A673 (cell line): ENCODE results near the gene CHN1.

Experiments
- EZH2 ChIP-seq: fragments of 200-600 bp; sonication (generic); IDR thresholded peaks from 2 replicates; pipeline ENCODE4 v1.6.1; 2017; ENCODE audit warnings: borderline replicate concordance, low read depth, mild to moderate bottlenecking, mixed read lengths, antibody characterized with exemption, low read length; ENCODE audit not compliant: poor library complexity, severe bottlenecking
- TF ChIP-seq, protein P1 (sequence below): fragments of 300-800, 200-600 bp; sonication (generic); conservative IDR thresholded peaks from 2 replicates; pipeline ENCODE4 v1.5.1; 2017; ENCODE audit warnings: low read depth, mild to moderate bottlenecking, antibody characterized with exemption, low read length, moderate library complexity, mixed read lengths

DNA sequence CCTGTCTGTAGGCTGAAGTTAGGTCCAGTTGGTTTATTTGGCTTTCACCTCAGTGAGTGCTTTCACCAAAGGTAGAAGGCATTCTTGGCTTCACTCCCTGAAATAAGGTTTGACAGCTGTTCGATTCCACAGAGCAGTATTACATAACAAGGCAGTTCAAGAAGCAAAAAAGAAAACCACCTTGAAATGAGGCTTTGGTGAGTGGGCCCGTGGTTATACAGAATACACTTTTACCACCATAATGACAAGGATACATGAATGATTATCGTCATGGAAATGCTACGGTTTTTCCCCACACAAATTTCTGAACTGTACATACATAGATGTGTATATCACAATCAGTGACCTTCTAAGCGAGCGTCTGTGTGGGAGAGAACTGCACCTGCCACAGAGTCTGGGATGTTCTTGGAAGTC, 160.9 kb downstream of the CHN1 start:
- TF ChIP-seq EZH2: no peak
- TF ChIP-seq, protein P1, sequence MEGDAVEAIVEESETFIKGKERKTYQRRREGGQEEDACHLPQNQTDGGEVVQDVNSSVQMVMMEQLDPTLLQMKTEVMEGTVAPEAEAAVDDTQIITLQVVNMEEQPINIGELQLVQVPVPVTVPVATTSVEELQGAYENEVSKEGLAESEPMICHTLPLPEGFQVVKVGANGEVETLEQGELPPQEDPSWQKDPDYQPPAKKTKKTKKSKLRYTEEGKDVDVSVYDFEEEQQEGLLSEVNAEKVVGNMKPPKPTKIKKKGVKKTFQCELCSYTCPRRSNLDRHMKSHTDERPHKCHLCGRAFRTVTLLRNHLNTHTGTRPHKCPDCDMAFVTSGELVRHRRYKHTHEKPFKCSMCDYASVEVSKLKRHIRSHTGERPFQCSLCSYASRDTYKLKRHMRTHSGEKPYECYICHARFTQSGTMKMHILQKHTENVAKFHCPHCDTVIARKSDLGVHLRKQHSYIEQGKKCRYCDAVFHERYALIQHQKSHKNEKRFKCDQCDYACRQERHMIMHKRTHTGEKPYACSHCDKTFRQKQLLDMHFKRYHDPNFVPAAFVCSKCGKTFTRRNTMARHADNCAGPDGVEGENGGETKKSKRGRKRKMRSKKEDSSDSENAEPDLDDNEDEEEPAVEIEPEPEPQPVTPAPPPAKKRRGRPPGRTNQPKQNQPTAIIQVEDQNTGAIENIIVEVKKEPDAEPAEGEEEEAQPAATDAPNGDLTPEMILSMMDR: no peak
